GM19328 (cell line): ENCODE data around the gene PRM3.
A peak's percentile ranks its signal among the peaks of the same experiment; 100 is the strongest.

ENCODE experiments used
- ATAC-seq: cut with Tn5 transposase; IDR thresholded peaks from one replicate; pipeline ENCODE4 v1.9.1; 2021; ENCODE audit warnings: mild to moderate bottlenecking, moderate library complexity; ENCODE audit not compliant: unreplicated experiment

PRM3 gene, protein sequence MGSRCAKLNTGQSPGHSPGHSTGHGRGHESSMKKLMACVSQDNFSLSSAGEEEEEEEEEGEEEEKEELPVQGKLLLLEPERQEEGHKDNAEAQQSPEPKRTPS

GRCh38 chr16:11272921-11273720 lies at the start of gene PRM3:
Gene PRM3 (minus strand): TSS chr16:11273629. CDS start chr16:11273595, 34 bp downstream.
- ATAC-seq: no peak

GRCh38 chr16:11322823-11323222 lies 49.4 kb upstream of the PRM3 start:
- no peak for ATAC-seq

GRCh38 chr16:11321662-11322061 lies 48.2 kb upstream of the PRM3 start:
- ATAC-seq: no peak

DNA sequence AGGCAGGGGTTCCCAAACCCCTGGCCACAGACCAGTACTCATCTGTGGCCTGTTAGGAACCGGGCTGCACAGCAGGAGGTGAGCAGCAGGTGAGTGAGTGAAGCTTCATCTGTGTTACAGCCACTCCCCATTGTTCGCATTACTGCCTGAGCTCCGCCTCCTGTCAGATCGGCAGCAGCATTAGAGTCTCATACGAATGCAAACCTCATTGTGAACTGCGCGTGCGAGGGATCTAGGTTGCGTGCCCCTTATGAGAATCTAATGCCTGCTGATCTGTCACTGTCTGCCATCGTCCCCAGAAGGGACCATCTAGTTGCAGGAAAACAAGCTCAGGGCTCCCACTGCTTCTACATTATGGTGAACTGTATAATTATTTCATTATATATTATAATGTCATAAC lies 46.7 kb upstream of the PRM3 start:
- ATAC-seq: no peak

- no peak for ATAC-seq
These were observed 46.2 kb upstream of the PRM3 start for GRCh38 chr16:11319529-11320146.

DNA sequence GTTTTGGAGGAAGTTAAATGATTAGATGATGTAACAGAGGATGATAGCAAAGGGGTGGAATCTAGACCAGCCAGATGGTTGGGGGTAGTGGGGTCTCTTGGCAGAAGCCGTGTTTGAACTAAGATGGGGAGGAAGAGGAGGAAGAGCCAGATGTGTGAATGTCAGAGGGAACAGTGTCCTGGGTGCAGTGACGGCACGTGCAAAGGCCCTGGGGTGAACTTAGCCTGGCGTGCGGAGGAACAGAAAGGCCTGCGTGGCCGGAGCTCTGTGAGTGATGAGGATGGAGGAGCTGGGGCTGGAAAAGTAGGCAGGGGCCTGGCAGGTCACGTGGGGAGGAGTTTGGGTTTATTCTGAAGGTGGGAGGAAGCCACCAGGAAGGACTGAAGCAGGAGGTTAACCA lies 45.4 kb upstream of the PRM3 start:
- no peak for ATAC-seq

DNA sequence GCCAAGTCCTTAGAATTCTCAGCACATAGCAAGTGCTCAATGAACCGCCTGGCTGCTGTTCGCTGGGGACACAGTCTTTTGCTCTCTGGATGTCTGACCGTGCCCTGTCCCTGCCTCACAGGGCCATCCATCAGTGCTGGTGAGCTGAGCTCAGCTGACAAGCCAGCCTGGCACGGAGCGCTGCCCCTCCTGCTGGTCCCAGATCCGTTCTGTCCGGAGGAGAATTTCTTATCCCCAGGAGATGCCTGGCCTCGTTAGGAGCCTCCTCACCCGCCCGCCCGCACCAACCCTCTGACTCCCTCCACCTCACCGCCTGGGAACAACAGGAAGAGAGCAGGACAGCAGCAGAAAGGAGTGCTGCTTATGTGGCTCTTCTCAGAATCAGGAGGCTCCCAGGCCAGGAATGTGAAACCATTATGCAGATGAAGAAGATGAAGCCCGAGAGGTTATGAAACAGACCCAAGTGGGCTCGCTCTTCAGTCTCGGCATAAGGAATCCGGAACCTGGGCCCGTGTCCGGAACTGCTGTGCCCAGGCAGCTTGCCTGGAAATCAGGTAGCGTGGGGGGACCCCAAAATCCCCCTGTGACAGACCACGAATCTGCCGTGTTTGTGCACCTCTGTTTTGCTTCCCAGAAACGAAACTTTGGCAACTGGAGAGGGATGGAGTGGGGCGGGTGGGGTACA lies 43.0 kb upstream of the PRM3 start:
- no peak for ATAC-seq

- no peak for ATAC-seq
These were observed 42.1 kb upstream of the PRM3 start for GRCh38 chr16:11315510-11315909.

- ATAC-seq: no peak
These were observed 41.0 kb upstream of the PRM3 start for GRCh38 chr16:11314309-11314894.

- no peak for ATAC-seq
These were observed 40.3 kb upstream of the PRM3 start for GRCh38 chr16:11313493-11314308.

- no peak for ATAC-seq
These were observed 39.5 kb upstream of the PRM3 start for GRCh38 chr16:11312718-11313492.

- peak; percentile 32 for ATAC-seq
These were observed 37.6 kb upstream of the PRM3 start for GRCh38 chr16:11310997-11311561.

GRCh38 chr16:11310634-11310977 lies 37.2 kb upstream of the PRM3 start:
- ATAC-seq: no peak

- ATAC-seq: no peak
These were observed 36.6 kb upstream of the PRM3 start for GRCh38 chr16:11309895-11310633.

GRCh38 chr16:11308493-11309283 lies 35.3 kb upstream of the PRM3 start:
- ATAC-seq: no peak

- no peak for ATAC-seq
These were observed 34.4 kb upstream of the PRM3 start for GRCh38 chr16:11307639-11308492.

GRCh38 chr16:11306997-11307638 lies 33.7 kb upstream of the PRM3 start:
- no peak for ATAC-seq
